Measurements from ENCODE around the gene AGBL4.
"Not testable (repeated sequence)": the region's sequence is repeated elsewhere in the genome, so short reads cannot be mapped to it uniquely, and the experiment has no call there.

Gene AGBL4

DNA sequence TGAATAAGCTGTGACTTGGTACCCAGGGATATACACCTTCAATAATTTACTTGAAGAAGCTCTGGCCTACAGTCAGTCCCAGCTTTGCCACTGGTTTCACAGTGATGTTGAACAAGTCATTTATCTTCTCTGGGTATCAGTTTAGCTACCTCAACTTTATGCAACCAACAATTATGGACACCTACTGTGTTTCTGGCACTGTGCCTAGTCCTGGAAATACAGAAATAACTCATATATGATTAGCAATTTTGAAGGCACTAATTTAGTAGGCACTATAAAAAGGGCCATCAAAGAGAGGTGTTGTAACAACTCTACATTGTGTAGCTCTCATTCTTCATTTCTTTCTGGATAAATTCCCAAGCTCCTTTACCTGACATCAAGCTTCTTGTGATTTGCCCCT lies 1463.2 kb downstream of the AGBL4 start:
- no peak for DNase-seq (ENCODE audit: low read depth in 2 of 2, low spot score in 1 of 2)

DNA sequence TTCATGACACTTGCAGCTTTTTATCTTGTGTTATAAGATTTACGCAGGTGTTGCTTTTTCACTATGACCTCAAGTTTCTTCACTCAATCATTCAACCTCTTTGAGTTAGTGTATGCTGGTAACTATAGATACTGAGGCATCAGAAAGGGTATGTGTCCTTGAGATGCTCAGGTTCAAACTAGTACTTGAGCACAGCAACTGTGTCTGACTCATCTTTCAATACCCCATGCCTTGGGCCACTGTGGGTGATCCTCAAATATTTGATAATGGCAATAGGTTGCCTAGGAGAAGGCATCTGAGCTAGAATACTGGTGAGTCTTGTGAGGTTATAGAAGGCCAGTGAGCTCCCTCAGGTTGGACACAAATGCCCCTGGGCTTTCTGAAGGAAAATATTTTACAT lies 1463.6 kb downstream of the AGBL4 start:
- DNase-seq (ENCODE audit: low read depth in 2 of 2, low spot score in 1 of 2): no peak

DNA sequence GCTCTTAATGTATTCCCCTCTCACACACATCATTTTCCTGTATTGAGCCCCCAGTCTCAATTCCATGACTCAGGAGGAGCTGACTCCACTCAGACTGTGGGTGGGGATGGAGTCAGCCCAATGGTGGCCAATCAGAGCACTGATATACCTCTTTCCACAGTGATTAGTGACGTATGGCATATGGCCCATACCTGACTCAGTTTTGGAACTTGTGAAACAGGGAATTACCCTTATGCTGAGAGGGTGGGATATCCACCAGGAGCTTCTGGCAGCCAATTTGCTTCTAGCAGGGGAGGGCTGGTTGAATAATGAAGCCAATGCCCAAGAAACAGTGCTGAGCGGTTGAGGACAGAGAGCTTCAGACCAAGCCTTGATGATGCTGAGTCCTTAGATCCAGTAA lies 1465.4 kb downstream of the AGBL4 start:
- no peak for DNase-seq (ENCODE audit: low read depth in 2 of 2, low spot score in 1 of 2)

DNA sequence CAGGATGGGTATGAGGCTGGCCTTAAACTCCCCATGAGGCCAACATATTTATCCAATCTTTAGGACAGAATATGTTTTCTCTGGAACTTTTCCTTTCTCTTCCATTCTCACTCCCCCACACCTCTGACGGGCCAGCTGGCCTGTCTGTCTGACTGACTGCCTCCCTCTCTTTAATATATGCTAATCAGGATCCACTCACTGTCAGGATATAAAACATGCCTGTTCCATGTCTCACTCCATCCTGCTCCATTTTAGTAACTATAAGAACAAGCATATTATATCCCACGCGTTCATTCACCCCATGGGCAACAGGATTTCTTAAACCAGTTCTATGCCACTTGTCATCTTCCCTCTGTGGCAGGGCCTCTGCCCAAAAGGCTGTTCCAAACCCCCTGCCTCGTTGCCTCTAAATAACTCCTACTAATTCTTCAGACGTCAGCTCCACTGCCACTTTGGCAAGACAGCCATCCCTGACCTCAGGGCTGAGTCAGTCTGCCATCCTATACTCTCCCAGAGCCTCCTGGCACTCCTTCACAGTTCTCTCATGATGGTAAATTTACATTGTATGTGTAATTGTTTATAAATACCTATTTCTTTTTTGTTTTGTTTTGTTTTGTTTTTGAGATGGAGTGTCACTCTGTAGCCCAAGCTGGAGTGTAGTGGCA lies 1467.4 kb downstream of the AGBL4 start:
- no peak for DNase-seq (ENCODE audit: low read depth in 2 of 2, low spot score in 1 of 2)

DNA sequence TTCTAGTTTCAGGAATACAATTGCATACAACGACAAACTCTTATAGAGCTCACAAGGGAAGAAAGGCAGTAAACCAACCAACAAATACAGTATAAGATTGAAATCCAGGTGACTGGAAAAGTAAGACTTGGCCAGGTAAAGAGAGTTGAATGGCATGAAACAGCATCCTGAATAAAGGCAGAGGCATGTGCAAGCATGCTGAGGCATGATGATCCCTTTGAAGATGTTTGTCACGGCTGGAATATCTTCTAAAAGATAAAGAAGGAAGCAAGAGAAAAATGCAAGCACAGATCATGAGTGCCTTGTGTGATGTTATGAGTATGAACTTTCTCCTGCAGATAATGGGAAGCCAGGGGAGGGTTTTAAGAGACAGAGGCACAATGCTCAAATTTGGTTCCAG lies 1468.5 kb downstream of the AGBL4 start:
- DNase-seq (ENCODE audit: low read depth in 2 of 2, low spot score in 1 of 2): no peak

DNA sequence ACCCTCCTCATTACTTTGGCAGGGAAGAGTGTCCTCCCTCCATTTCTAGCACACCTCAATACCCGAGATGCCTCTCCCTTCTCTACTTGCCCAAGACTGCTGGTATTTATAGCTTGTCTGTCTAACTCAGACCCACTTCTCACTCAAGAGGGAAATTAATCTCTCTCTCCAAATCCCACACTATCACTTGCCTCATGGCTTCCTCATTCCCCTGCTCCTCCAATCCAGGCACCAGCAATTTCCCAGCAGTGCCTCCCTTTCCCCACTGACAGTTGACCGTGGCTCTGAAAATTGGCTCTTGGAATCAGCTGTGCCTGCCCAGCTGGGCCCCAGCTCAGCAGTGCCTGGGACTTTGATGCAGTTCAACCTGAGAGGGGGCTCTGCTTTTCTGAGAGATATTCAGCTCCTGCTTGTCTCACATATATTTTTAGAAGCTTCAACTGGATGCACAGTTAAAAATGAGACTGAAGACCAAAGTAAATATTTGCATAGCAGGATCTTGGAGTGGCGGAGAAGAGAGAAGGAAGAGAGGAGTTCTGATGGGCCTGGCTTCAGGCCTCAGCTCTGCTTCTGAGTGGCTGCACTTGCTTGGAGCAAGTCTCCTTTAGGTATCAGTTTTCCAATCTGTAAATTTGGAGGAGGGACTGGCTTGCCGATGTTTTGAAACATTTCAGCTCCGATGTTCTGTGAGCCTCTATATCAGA lies 1470.7 kb downstream of the AGBL4 start:
- DNase-seq (ENCODE audit: low read depth in 2 of 2, low spot score in 1 of 2): no peak

DNA sequence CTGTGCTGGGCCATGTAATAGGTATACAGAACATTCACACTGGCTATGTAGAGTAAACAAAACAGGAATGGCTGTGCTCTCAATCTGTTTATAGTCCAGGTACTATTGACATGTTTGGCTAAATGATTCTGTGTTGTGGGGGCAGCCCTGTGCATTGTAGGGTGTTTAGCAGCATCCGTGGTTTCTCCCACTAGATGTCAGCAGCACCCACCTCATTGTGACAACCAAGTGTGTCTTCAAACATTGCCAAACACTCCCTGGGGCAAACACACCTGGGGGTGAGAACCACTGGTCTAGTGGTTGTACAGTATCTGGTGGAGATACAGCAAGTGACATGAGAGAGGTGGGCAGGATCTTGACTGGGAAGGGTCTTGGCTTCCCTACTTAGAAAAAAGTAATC lies 1471.3 kb downstream of the AGBL4 start:
- no peak for DNase-seq (ENCODE audit: low read depth in 2 of 2, low spot score in 1 of 2)

DNA sequence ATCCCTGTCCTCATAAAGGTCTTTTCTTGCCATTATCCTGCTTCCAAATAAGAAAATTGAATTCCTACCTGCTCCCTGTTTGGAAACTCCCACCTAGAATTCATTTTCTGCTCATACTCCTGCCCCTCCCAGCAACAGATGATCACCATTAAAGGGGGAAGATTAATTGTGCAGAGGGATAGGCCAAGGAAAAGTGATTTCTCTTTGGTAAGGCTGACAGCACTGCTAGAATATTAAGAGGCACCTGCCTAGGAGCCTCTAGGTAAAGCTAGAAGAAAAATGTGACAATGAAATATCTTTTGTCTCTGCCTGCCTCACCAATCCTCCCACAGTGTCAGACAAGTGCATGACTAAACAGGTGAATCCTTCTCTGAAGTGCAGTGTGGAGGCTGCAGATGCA lies 1474.8 kb downstream of the AGBL4 start:
- DNase-seq (ENCODE audit: low read depth in 2 of 2, low spot score in 1 of 2): no peak

DNA sequence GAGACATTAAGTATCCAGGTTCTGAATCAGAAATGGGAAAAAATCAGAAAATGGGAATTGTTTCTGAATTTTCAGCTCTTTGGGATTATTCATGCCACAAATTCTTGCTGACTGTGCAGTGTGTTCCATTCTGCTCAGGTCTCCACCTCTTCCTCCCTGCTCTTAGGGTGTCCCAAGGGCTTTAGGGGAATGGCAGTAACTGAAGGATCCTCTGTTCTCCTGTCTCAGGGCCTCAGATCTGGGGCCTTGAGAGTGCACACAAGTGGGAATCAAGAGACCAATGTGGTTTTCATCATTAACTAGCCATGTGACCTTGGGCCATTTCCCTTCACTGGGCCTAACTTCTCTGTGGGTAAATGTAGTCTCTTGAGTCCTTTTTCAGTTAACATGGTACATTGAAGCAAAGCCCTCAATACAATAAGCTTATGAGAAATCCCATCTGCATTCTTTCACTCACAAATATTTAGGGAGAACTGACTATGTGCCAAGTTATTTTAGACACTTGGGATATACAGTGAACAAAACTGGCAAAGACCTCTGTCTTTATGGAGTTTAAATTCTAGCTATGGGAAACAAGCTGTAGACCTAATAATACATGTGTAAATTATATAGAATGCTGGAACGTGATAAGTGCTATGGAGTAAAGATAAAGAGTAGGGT lies 1476.1 kb downstream of the AGBL4 start:
- no peak for DNase-seq (ENCODE audit: low read depth in 2 of 2, low spot score in 1 of 2)

DNA sequence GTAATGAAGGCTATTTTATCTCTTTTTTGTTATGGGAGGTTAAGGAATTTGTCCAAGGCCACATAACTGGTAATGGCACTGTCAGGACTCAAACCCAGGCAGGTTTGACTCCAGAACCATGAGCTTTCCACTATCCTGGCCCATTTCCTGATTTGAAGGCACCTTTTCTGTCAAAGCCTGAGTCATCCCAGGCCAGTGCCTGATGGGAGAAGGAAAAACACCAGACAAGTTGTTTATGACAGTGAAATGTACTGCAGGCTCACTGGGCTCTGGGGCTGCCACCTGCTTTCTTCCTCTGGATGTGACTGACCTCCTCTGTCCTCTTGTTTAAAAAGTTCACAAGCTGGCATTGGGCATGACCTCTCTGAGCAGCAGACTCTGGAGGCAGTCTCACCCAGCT lies 1479.9 kb downstream of the AGBL4 start:
- DNase-seq (ENCODE audit: low read depth in 2 of 2, low spot score in 1 of 2): no peak

DNA sequence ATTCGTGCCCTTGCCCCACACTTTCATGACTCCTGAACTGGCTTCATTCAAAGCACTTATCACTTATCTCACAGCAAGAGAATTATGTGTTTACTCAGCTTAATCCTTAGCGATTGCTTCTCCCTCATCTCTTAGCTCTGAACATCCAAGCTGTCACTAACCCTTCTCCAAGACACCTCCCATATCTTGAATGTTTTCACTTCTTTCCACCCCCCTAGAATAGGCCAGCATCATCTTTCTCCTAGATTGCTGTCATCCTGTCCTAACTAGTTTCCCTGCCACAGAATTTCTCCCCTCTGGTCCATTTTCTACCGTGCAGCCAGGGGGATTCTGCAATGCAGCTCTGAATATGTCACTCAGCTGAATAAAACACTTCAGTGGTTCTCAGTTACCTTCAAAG lies 1483.2 kb downstream of the AGBL4 start:
- no peak for DNase-seq (ENCODE audit: low read depth in 2 of 2, low spot score in 1 of 2)

DNA sequence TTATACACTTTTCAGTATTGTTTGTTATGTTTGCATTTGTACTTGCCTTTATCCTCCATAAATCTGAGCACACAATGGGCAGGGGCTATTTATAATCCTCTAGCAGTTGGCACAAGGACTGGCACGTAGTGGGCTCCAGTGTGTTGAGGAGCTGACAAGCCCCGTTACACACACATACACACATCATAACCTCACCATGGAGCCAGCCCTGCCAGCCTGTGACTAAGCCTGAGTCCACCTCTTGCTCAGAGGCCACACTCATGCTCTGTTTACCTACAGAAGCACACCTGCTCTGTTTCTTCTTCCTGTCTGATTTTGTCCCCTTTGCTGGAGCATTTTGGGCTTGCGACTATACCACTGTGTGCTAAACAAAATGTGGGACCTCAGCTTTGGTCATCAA lies 1487.3 kb downstream of the AGBL4 start:
- no peak for DNase-seq (ENCODE audit: low read depth in 2 of 2, low spot score in 1 of 2)

DNA sequence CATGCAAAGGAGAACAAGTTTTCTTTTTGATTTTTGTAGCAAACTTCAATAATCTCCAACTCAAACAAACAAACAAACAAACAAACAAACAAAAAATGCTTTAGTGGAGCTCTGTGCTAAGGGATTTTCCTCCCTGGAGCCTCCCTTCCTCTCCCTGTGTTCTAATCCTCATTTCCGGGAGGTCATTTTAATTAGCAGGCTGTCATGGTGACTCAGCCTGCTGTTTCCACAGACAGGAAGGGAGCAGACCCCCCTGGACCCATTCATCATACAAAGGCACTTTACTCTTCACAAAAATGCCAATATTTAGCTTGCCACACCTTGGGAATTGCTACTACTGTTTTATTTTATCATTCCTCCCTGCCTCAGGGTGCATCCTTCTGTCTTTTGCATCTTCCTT lies 1490.8 kb downstream of the AGBL4 start:
- no peak for DNase-seq (ENCODE audit: low read depth in 2 of 2, low spot score in 1 of 2)

DNA sequence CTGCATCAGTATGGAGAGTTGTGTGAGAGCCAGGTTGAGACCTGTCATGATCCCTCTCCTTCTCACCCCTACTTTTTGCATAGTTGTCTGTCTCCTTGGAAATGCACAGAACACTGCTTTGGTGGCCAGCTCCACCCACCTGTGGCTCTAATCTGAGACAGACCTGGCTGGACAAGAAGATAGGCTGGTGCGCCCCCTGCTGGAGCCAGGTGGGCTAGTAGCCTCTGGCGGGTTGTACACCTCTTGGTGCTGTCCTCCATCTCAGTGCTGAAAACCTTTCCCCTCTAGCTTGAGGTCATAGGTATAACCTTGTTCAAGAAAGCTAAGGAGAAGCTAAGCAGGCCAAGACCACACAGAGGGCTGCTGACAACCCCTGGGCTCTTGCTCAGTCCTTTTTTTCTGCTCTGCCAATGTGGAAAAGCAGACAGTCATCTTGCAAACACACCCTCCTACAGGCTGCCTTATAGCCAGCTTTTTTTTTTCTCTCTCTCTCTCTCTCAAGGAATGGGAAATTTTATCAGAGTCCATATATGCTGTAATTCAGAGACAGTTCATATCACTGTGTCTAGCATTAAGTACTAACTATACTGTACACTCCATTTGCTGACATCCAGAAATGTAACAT lies 1492.9 kb downstream of the AGBL4 start:
- DNase-seq (ENCODE audit: low read depth in 2 of 2, low spot score in 1 of 2): no peak

DNA sequence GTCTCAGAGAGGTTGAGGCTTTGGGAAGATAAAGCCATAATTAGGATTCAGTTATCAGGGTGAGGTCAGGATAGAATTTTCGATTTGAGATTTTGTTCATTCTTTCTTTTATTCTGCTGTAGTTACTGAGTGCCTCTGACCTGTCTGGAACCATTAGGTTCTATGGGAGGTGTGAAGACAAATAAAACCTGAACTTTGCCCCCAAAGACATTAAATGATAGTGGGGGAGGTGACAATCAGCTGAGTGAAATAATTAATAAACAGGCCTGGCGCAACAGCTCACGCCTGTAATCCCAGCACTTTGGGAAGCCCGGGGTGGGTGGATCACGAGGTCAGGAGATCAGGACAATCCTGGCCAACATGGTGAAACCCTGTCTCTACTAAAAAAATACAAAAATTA lies 1496.7 kb downstream of the AGBL4 start:
- no peak for DNase-seq (ENCODE audit: low read depth in 2 of 2, low spot score in 1 of 2)

DNA sequence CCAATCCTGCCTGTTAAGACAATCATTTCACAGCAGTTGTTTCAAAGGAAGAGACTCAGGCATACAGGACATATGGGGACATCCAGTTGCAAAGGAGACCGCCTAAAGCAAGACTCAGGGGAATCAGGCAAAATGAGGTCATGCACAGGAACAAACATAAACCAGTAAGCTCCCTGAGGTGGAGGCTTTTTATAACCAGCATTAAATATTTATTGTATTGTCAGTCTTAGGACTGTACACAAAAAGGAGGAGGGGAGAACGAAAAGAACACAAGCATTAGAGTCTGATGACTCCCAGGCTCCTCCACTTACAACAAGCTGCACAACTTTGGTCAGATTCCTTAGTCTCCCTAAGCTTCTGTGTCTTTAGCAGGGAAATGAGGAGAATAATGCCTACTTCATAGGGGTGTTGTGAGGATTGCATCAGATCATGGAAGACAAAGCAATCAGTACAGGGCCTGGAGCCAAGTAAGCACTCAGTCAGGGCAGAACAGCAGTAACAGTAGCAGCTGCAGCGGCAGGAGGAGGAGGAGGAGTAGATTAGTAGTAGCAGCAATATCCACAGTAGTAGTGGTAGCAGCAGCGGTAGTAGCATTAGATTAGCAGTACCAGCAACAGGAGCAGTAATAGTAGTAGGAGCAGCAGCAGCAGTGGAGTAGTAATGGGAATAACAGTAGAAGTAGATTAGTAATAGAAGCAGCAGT lies 1497.6 kb downstream of the AGBL4 start:
- no peak for DNase-seq (ENCODE audit: low read depth in 2 of 2, low spot score in 1 of 2)

DNA sequence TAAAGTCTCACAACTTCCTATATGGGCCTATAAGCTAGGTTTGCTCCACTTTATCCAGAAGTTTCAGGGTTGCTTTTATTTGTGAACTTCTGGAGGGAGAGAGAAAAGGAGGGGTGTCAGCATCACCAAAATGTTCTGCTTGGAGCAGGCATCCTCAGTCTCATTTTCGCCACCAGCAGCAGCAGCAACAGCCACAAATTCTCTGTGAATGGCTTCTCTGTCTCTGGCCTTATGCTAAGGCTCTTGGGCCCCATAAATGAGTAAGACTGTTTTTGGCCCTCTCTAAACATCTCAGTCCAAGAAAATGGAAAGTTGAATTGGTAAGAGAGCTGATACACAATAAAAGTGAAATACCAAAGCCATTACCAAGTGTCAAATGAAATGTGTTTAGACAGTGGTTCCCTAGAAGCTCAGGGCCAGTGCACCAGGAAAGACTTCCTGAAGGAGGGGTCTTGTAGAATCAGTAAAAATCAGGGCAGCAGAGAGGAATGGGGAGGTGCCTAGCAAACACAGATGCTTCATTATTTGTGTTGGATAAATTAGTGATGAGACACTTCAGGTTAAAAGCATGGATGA lies 1498.8 kb downstream of the AGBL4 start:
- no peak for DNase-seq (ENCODE audit: low read depth in 2 of 2, low spot score in 1 of 2)

DNA sequence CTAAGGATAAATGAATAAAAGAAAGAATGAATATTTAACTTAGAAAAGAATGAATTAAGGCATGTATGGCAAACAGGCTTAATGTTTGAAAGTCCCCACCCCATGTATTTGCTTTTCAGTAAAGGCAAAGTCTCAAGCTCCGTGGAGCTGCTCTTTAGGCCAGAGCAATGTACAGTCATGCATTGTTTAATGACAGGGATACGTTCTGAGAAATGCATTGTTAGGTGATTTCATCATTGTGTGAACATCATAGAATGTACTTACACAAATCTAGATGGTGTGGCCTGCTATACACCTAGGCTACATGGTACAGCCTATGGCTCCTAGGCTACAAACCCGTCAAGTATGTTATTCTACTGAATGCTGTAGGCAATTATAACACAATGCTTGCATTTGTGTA lies 1500.2 kb downstream of the AGBL4 start:
- DNase-seq (ENCODE audit: low read depth in 2 of 2, low spot score in 1 of 2): no peak

DNA sequence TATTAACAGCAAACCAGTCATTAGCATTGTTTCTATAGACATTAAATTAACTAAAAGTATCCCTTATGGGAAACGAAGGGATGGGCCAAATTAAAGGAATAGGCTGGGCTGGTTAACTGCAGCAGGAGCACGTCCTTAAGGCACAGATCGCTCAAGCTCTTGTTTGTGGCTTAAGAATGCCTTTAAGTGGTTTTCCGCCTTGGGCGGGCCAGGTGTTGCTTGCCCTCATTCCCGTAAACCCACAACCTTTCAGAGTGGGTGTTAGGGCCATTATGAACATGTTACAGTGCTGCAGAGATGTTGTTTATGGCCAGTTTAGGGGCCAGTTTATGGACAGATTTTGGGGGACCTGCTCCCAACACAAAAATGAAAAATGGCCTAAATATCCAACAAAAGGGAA lies 1503.9 kb downstream of the AGBL4 start:
- DNase-seq (ENCODE audit: low read depth in 2 of 2, low spot score in 1 of 2): not testable (repeated sequence)

DNA sequence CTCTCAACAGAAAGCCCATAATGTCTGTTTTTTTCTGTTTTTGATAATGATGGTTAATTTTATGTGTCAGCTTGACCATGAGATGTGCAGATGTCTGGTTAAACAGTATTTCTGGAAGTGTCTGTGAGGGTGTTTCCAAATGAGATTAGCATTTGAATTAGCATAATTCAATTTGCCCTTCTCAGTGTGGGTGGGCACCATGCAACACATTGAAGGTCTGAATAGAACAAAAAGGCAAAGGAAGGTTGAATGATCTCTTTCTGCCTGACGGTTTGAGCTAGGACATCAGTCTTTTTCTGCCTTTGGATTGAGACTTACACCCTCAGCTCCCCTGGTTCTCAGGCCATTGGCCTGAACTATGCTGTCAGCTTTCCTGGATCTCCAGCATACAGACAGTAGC lies 1516.9 kb downstream of the AGBL4 start:
- DNase-seq (ENCODE audit: low read depth in 2 of 2, low spot score in 1 of 2): no peak
